ENCODE measurements around the gene PORCN. TPM values are rescaled to one million over a fixed set of nuclear protein-coding genes. Genes with fewer than 3 reads are reported as not detected.

PORCN gene
- total RNA-seq, 1 experiment from 2014 or later, result 16.4 TPM

DNA sequence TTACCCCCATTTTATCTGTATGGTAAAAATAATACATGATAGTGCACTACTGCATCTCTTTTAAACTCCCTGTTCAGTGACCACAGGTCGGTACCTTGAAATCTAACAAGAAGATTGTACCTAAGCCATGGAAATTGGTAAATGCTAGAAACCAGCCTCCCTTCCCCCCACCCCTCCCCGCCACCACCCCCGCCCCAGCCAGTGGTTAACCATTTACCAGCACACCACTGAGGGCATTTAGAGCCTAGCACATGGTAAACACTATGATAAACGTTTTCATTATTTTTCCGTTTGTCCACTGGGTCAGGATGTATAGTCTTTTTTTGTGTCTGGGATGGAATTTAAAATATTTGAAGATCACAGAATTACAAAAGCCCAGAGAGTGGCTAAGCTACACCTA lies 33.5 kb upstream of the PORCN start:
- peak overlapping the region; percentile 93 for H3K4me3 Mint-ChIP-seq
- no peak for TF ChIP-seq ZNF671 (CRISPR knock-in tag; IDR thresholded peaks at IDR 0.05)
- TF ChIP-seq, protein P1, sequence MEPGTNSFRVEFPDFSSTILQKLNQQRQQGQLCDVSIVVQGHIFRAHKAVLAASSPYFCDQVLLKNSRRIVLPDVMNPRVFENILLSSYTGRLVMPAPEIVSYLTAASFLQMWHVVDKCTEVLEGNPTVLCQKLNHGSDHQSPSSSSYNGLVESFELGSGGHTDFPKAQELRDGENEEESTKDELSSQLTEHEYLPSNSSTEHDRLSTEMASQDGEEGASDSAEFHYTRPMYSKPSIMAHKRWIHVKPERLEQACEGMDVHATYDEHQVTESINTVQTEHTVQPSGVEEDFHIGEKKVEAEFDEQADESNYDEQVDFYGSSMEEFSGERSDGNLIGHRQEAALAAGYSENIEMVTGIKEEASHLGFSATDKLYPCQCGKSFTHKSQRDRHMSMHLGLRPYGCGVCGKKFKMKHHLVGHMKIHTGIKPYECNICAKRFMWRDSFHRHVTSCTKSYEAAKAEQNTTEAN (CRISPR knock-in tag; IDR thresholded peaks at IDR 0.05), result no peak
- TF ChIP-seq ZNF219 (CRISPR knock-in tag; IDR thresholded peaks at IDR 0.05; ENCODE audit: borderline replicate concordance), result no peak
- no peak for TF ChIP-seq PREB (CRISPR knock-in tag; IDR thresholded peaks at IDR 0.05; ENCODE audit: borderline replicate concordance)
- no peak for TF ChIP-seq ESRRA (CRISPR knock-in tag; IDR thresholded peaks at IDR 0.05; ENCODE audit: borderline replicate concordance)
- no peak for TF ChIP-seq FOXP4 (CRISPR knock-in tag; IDR thresholded peaks at IDR 0.05)
- TF ChIP-seq ZNF416 (CRISPR knock-in tag; IDR thresholded peaks at IDR 0.05), result no peak
- no peak for TF ChIP-seq SMAD4 (CRISPR knock-in tag; IDR thresholded peaks at IDR 0.05)
- no peak for TF ChIP-seq ETV6 (CRISPR knock-in tag; IDR thresholded peaks at IDR 0.05)
- no peak for TF ChIP-seq MLX (CRISPR knock-in tag; IDR thresholded peaks at IDR 0.05)
- TF ChIP-seq ZNF396 (CRISPR knock-in tag; IDR thresholded peaks at IDR 0.05; ENCODE audit: borderline replicate concordance), result no peak
- TF ChIP-seq GRHL2 (CRISPR knock-in tag; IDR thresholded peaks at IDR 0.05; ENCODE audit: insufficient replicate concordance, severe bottlenecking), result no peak
- TF ChIP-seq ELF4 (CRISPR knock-in tag; IDR thresholded peaks at IDR 0.05; ENCODE audit: low read depth), result no peak
- no peak for TF ChIP-seq ZNF232 (CRISPR knock-in tag; IDR thresholded peaks at IDR 0.05)
- TF ChIP-seq EMX1 (CRISPR knock-in tag; IDR thresholded peaks at IDR 0.05), result no peak
- TF ChIP-seq ZNF512 (CRISPR knock-in tag; IDR thresholded peaks at IDR 0.05; ENCODE audit: borderline replicate concordance), result no peak
- no peak for TF ChIP-seq NR1H2 (CRISPR knock-in tag; IDR thresholded peaks at IDR 0.05)
- TF ChIP-seq, protein P2, sequence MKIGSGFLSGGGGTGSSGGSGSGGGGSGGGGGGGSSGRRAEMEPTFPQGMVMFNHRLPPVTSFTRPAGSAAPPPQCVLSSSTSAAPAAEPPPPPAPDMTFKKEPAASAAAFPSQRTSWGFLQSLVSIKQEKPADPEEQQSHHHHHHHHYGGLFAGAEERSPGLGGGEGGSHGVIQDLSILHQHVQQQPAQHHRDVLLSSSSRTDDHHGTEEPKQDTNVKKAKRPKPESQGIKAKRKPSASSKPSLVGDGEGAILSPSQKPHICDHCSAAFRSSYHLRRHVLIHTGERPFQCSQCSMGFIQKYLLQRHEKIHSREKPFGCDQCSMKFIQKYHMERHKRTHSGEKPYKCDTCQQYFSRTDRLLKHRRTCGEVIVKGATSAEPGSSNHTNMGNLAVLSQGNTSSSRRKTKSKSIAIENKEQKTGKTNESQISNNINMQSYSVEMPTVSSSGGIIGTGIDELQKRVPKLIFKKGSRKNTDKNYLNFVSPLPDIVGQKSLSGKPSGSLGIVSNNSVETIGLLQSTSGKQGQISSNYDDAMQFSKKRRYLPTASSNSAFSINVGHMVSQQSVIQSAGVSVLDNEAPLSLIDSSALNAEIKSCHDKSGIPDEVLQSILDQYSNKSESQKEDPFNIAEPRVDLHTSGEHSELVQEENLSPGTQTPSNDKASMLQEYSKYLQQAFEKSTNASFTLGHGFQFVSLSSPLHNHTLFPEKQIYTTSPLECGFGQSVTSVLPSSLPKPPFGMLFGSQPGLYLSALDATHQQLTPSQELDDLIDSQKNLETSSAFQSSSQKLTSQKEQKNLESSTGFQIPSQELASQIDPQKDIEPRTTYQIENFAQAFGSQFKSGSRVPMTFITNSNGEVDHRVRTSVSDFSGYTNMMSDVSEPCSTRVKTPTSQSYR (CRISPR knock-in tag; IDR thresholded peaks at IDR 0.05), result no peak
- TF ChIP-seq JAZF1 (CRISPR knock-in tag; IDR thresholded peaks at IDR 0.05), result no peak
- POLR2A ChIA-PET, result no interaction called here
- no peaks in the 10 kb centered on the region for H3K9me3 Mint-ChIP-seq
- no peak for DNase-seq (ENCODE audit: low spot score)
- peaks cover 38% of the 10 kb centered on the region for H3K4me1 Mint-ChIP-seq
- CTCF ChIA-PET, result interaction anchor here (1.4 kb wide), 1 partner anchor 9 kb away, joined by 3 read pairs; no protein-coding TSS in a partner anchor
- H3K27ac Mint-ChIP-seq, result no peak overlapping the region
- H3K36me3 Mint-ChIP-seq, result peaks cover 5% of the 10 kb centered on the region; the same call in 1 of the 2 replicates
- H3K27me3 Mint-ChIP-seq (ENCODE audit: low read depth), result no peaks in the 10 kb centered on the region
- no peak for ATAC-seq

All from WTC11 (cell line).